ENCODE data around the gene ACAP3.
A peak's percentile ranks its signal among the peaks of the same experiment; 100 is the strongest.

ACAP3 gene

DNA sequence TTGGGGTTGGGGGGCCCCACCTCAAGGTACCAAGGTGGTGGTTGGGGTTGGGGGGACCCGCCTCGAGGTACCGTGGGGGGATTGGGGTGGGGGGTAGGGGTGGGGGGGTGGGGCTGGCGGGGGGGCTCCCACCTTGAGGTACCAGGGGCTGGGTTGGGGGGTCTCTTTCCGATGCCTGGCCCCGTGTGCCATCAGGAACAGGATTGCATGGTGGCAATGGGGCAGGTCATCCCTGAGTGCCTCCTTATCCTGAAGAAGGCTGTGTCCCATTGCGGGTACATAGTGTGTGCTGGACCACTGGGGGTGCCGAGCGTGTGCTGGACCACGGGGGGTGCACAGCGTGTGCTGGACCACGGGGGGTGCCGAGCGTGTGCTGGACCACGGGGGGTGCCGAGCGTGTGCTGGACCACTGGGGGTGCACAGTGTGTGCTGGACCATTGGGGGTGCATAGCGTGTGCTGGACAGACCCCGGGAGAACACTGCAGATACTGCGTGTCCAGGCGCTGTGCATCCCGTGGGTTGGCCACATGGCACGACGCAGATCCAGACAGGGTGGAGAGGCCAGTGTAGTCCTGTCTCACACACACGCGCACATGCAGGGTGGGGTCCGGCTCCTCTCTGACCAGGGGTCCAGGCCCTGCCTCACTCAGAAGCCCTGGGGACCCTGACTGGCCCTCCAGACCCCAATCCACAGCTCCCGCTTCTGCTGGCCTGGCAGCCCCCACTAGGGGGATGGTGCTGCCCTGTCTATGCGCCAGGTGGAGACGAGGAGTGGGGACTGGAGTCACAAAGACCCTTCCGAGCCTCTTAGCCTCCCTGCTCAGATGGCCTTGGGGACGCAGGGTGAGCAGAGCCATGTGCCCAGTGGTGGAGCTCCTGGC is 23.3 kb downstream of the ACAP3 start:
- no peak for DNase-seq

DNA sequence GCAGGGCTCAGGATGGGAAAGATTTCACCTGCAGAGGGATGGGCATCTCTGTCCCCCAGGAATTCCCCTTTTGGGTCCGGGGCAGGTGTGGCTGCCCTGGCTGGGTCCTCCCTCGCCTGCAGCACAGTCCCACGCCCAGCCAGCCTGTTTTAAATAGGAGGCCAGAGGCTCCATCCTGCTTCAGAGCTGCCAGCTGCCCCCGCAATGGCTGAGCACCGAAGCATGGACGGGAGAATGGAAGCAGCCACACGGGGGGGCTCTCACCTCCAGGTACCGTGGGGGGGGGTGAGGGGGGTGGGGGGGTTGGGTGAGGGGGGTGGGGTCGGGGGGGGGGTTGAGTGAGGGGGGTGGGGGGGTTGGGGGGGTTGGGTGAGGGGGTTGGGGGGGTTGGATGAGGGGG is 23.9 kb downstream of the ACAP3 start:
- DNase-seq: no peak

DNA sequence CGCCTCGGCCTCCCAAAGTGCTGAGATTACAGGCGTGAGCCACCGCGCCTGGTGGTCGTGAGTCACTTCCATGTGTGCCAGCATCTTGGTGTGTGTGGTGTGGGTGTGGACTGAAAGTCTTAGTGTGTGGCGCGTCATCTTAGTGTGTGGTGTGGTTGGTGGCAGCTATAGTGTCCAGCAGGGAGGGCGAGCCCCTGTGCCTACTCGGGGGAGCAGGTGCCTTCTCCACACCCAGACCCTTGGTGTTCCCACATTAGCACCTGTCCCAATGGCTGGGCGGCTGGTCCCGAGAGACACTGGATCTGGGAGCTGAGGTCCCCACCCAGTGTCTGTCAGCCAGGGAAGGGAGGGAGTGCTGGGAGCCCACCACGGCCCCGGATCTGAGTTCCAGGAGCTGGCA is 24.7 kb downstream of the ACAP3 start:
- DNase-seq: no peak

DNA sequence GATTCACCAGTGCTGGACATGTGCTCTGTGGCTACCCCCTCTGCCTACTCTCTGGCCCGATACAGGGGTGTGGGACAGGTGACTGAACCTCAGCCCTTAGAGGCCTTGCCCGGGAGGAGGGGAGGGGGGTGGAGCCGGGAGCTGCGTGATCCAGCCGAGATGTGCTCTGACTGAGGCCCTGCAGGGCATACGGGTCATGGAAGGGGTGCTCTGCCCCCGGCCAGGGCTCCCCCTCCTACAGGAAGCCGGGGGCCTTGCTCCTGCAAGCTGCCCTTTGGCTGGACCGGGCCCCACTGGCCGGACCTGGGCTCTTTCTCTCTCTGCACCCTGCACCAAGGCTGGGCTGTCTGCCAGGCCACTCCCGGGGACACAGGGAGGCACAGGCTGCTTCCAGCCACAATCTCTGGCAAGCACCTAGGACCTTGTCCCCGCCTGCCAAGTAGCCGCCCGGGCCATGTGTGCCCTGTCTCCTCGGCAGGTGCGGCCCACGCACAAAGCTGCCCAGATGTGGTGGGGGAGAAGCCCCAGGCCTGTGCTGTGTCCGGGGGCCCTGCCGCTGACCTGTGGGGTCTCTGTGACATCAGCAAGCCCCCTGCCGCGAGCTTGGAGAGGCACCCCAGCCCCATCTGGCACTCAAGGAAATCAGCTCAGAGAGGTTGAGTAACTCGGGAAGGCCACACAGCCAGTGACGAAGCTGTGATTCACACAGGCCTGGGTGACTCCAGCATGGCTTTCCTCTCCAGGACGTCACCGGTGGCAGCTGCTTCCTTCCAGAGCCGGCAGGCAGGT is 26.0 kb downstream of the ACAP3 start:
- no peak for DNase-seq

DNA sequence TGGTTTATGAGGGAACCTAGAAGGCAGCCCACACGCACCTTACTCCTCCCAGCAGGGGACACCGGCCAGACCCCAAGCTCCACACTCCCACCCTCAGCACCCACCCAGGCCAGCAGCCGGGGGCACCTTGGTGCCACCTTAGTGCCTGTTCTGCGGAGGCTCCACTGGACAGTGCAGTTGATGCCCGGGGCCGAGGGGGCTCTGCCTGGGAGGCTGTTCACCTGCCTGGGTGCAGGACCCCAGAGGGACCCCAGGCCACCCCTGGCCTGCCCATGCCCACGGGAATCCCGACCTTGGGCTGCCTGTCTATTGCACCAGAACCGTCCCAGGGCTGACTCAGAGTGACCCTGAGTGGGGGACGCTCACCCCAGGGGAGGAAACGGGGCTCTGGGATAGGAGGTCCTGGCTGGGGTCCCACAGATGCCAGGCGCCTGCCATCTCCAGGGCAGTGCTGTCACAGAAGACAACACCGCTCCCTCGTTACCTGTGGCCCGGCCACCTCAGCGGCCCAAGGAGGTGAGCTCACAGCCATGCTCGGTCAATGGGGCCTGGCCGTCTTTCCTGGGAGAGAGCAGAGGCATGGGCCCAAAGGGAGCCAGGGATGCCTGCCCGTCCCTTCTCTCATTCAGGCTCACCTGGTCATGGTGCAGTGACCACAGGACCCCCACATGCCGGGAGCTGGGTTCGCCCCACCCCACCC is 26.8 kb downstream of the ACAP3 start:
- DNase-seq: no peak

DNA sequence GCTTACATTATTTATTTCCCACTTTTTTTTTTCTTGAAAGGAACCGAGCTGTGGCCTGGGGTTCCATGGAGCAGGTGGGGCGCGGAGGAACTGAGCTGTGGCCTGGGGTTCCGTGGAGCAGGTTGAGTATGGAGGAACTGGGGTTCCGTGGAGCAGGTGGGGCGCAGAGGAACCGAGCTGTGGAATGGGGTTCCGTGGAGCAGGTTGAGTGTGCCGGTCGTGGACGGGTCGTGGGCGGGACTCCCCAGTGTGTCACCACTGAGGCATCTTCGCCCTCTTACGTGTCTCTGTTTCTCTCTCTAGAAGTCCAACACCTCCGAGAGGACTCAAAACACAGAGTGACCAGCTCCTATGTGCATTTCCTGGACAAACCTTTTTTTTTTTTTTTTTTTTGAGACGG is 28.7 kb downstream of the ACAP3 start:
- no peak for DNase-seq

DNA sequence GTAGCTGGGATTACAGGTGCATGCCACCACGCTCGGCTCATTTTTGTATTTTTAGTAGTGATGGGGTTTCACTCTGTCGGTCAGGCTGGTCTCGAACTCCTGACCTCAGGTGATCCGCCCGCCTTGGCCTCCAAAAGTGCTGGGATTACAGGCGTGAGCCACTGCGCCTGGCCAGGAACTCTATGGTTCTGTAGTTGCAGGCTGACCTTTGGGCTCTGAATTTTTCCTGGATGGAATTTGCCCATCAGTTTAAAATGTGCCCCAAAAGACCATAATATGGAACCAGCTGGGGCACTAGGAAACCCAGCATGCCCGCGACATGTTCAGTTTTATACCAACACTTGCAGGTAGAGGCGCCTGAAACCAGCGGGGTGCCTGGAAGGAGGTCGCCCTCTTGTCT is 29.1 kb downstream of the ACAP3 start:
- no peak for DNase-seq

DNA sequence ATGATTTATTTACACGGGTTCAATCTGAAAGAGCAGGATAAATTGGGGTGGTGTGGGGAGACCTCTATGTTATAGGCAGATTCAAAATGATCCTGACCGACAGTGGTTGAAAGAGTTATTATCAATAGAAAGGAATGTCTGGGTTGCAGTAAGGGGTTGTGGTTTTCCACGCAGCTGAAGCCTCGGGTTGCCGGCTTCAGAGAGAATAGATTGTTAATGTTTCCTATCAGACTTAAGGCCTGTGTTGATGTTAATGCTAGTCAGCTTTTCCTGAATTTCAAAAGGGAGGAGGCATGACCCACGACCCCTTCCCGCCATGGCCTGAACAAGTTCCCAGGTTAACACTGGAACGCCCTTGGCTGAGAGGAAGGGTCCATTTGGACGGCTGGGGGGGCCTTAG is 31.9 kb downstream of the ACAP3 start:
- no peak for DNase-seq

DNA sequence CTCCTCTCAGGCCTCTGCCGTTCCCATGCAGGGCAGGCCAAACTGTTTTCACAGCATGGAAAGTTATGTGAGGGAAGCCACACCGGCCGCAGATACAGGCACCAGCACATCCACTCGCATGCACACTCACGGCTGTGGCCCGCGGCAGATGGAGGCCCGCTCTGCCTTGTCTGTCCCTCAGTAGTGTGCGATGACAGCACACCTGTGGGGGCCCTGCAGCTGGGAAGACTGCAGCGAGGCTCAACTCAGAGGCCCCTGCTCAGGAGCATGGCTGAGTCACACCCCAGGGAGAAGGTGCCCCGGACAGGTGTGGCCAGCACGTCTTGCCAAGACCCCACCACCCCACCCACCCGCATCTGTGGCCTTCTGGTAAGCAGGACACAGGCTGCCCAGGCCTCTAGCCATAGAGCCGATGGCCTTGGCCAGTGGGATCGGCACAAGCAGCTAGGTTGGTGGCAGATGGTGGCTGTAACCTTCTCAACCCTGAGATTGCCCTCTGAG is 32.7 kb downstream of the ACAP3 start:
- no peak for DNase-seq

DNA sequence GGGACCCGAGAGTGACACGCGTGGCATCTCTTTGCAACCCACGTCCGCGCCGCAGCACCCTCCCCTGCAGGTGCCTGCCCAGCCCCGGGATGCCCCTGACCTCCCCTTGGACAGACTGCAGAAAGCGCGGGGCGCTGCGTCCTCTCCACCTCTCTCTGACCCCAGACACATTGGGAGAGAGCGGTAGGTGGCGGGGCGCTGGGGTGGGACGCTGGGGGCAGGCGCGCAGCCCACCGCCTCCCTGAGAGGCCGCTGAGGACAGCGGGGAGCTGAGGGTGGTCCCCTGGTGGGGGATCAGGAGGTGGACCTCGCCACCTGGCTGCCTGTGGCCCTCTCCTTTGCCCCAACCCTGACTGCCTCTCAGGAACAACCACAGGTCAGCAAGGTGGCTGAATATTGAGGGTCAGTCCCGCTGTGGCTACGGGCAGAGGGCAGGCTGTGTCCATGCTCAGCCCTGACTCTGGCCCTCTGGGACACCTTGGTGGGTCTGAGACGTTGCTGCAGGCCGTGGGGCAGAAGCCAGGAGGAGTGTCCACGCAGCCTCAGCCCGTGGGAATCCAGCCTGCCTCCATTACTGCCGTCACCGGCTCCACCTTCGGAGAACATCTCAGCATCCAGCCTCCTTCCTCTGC is 33.3 kb downstream of the ACAP3 start:
- DNase-seq: no peak

DNA sequence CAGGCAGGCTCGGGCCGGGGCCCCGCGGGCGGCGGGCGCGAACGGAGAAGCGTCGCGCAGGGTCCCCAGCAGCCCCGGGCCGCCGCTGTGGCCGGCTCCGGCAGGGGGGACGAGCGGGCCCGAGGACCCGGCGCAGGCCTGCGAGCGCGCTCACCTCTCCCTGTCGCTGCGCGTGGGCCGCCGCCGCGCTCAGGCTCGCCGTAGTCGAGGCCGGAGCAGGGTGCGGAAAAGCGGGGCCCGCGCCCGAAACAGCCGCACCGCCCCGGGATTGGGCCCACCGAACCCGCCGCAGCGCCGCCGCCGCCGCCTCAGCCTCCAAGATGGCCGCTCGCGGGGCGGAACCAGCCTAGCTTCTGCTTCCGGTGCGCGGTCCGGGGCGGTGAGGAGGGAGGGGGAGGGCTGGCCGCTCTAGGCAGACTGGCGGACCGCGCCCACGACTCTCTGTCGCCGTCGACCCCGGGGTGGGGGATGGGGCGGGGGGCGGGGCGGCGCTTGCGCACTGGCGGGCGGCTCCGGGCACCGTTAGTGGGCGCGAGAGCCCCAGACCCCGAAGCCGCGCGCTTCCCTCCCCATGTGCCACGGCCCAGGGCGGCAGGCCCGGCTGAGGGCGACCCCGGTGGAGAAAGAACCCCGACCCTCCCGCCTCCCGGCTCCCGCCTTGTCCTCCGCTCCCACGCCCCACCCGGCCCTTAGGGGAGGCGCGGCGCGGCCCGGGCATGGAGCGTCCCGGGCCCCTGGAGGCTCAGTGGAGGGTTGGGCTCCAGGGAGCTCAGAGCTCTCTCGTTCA is 34.0 kb downstream of the ACAP3 start, which contains the start of gene UBE2J2:
Gene UBE2J2 (minus strand): TSS at position 343 of the 787 bp plus-strand sequence. CDS start 5,862 bp downstream, outside the sequence.
- DNase-seq: peak; percentile 90

DNA sequence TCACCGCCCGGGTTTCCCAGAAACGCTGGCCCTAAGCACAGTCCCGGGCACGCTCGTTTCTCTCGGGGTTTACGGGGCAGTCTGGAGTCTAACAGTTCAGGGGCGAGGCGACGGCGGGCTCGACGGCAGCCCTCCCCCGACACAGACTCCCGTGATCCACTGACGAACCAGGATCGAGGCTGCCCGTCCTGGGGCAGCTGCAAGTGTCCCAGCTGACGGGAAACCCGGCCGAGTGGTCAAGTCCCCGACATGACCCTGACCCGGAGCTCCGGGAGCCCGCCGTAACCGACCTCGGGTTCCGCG is 34.6 kb downstream of the ACAP3 start:
- DNase-seq: no peak

DNA sequence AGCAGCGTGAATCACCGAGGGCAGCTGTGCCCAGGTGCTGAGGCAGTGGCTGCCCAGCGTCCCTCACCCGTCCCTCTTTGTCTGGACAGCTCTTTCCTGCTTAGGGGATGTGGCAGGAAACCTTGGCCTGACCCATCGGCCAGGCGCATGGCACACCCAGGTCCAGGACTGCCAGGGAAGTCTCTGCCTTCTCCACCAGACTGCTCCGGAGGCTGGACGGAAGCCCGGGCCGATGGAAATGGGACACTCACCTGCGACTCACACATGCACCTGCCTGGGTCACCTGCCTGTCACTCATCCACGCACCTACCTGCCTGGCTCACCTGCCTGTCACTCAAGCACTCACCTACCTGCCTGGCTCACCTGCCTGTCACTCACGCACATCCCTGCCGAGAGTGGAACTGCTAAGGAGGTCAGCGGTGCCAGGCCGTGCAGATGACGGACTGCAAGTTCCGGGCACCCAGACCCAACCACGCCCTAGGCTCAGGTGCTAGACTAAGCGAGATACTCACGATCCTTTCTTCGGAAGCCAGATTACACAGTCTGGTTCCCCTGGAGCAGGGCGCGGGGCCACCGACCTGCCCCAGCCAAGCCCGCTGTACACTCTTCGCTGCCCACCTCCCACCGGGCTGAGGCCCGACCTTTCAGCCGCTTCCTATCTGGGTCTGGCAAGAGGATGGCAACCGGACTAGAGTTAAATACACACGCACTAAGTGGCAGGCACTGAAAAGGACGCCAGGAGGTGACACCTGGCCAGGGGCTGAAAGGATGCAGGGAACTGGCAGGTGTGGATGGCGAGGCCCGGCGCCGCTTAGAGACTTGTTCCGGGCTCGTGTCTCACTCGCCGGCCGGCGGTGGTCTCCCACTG is 35.2 kb downstream of the ACAP3 start:
- no peak for DNase-seq

DNA sequence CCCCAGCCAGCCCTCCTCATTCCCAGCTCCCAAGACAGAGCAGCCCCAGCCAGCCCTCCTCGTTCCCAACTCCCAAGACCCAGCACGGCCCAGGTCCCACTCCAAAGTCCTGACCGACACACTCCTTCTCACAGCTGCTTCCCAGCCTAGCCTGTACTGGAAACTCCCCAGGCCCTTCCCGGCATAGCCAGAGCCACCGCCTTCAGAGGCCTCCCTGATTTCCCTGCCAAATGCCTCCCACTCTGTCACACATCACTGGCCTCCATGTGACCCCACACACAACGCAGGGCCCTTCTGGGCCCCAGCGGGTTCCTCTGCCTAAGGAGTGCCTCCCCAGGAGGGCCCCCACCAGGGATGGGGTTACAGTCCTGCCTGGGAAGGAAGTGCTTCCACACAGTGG is 36.9 kb downstream of the ACAP3 start:
- DNase-seq: no peak

DNA sequence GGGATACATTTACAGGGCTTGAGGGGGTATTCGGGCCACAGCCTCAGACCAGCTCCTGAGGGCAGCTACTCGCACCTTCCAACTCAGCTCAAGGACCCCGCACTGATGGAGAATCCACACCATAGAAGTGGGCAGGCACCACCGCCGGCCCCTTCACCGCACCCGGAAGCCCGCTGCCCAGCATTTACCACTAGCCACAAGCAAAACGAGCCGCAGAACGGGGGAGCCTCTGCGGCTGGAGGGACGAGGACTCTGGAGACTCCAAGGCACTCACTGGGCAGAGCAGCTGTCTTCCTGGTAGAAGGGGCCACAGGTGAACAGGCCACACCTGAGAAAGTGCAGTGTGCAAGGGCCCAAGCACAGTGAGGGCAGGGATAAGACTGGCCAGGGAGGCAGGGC is 39.4 kb downstream of the ACAP3 start:
- no peak for DNase-seq

DNA sequence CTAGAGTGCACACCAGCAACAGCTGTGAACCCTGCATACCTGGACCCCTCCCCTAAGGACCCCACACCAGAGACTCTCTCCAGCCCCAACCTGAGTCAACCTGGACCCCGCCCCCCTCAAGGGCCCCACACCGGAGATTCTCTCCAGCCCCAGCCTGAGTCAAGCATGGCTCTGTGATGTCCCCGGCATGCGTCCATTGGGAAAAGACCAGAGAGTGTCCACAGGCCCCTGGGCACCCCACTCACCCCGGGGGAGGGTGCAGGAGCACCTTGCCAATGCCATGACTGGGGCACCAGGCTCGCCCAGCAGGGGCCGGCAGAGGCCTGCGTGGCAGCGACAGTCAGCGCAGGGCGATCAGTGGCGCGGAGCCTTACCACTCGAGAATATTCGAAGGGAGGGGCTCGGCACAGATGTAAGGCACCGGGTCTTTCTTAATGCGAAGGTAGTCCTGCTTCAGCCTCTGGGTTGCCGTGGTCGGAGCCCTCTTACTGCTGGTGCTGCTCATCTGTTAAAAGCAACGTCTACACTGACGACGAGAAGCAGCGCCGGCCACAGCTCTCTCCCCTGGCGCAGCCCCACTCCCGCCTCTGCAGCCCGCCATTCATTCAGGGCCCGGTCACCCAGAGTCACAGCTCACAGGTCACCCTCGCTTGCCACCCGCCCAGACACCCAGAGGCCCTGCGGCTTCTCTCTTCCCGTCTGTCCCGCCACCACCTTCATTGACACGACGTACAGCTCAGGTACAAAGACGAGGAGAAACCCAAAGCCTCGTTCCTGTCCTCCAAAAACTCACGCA is 40.0 kb downstream of the ACAP3 start:
- no peak for DNase-seq

DNA sequence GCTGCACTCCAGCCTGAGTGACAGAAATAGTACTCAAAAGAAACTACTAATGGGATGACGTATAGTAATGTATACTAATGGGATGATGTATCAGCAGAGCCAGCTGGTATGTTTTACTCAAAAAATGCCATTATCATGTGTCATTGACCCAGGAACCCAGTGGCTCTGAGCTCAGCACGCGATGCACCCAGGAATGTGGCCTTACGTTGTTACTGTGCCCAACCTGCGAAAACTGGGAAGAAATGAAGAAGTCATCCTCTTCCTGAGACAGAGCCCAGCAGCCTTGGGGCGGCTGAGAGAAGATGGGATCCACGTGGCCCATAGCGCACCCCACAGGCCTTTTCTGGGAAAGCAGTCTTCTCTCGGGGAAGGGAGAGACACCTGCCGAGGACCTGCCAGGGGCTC is 42.9 kb downstream of the ACAP3 start:
- no peak for DNase-seq

DNA sequence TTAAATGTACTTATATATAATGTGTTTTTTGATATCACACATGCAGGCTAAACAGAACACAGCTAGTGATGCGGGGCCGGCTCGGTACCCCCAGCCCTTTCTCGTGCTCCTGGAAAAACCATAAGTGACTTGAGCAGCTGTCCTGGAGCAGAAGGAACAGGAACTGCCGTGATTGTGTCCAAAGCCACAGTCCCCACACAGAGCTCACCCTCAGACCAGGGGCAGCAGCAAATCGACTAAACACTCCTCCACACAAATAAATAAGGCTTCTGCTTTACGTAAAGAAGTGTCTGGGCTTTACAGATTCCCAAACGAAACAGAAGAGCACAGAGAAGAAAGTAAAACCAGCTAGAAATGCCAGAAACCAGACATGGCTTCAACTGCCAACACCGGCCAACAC is 43.7 kb downstream of the ACAP3 start:
- no peak for DNase-seq

DNA sequence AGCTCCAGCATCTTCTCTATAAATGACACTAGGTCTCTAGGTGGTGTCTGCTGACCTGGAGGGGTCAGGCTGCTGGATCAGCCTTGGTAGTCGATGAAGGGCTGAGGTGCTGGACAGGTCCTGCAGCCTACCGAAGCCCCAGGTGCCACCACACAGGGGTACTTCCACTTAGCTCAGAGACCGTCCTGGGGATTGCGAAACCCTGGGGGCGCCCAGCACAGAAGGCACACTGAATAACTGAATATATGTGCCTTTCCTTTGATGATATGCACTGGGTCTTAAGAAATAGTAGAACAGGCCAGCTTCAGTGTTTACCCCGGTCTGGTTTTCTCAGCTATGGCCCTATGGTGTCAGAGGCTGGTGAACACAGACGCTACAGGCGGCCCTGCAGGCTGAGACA is 45.0 kb downstream of the ACAP3 start:
- no peak for DNase-seq

DNA sequence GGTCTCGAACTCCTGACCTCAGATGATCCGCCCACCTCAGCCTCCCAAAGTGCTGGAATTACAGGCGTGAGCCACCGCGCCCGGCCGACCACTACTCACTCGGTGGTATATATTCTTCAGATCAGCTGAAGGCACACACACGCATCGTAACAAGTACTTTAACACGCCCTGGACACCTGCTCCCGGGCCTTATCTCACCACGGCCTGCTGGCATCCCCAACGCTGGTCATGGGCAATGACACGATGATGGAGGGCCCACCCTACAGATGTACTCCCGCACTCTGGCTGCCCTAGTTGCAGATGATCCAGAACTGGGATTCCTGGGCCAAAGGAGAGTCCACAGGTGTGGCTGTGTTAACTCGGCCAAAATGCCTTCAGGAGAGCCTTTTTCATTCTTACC is 45.7 kb downstream of the ACAP3 start:
- no peak for DNase-seq
